ENCODE data around the gene C14orf180.

GRCh38 chr14:104636131-104636530 is 56.6 kb downstream of the C14orf180 start:
- TF ChIP-seq CTCF (optimal IDR thresholded peaks at IDR 0.05 in 1 of 3, IDR thresholded peaks at IDR 0.05 in 1 of 3, conservative IDR thresholded peaks at IDR 0.05 in 1 of 3; ENCODE audit: extremely low read depth in 1 of 3, insufficient read depth in 2 of 3, low read length in 3 of 3) (no peak), EZH2 (IDR thresholded peaks at IDR 0.05; ENCODE audit: low read length) (no peak)
